Adipocyte (in vitro differentiated cells): ENCODE measurements around the gene RAD51C.
"Not testable (repeated sequence)": the region's sequence is repeated elsewhere in the genome, so short reads cannot be mapped to it uniquely, and the experiment has no call there.

ENCODE experiments used
- DNase-seq: peaks from one replicate; pipeline ENCODE4 v3.0.0-alpha.2; 2015; ENCODE audit warnings: low read depth
- H3K27me3 ChIP-seq: replicated peaks from 2 replicates; pipeline ENCODE4 v1.7.0; 2013; ENCODE audit warnings: mild to moderate bottlenecking, low read length, moderate library complexity; ENCODE audit not compliant: control insufficient read depth, insufficient read depth
- H3K36me3 ChIP-seq: 2 replicates; pipeline ENCODE4 v1.7.0; 2013; ENCODE audit warnings: low read length, mild to moderate bottlenecking, moderate library complexity; ENCODE audit not compliant: control insufficient read depth, insufficient read depth, severe bottlenecking
- H3K4me1 ChIP-seq: 2 replicates; pipeline ENCODE4 v1.7.0; 2013; ENCODE audit warnings: mild to moderate bottlenecking, low read length, moderate library complexity; ENCODE audit not compliant: control insufficient read depth, insufficient read depth
- H3K4me3 ChIP-seq: 2 replicates; pipeline ENCODE4 v1.7.0; 2013; ENCODE audit warnings: mild to moderate bottlenecking, low read length, moderate library complexity
- H3K9ac ChIP-seq: 2 replicates; pipeline ENCODE4 v1.7.0; 2013; ENCODE audit warnings: mild to moderate bottlenecking, low read length, moderate library complexity
- H3K9me3 ChIP-seq: 2 replicates; pipeline ENCODE4 v1.7.0; 2013; ENCODE audit warnings: mild to moderate bottlenecking, low read length, moderate library complexity; ENCODE audit not compliant: control insufficient read depth

RAD51C gene

GRCh38 chr17:58764373-58764772 is 72.0 kb downstream of the RAD51C start:
- no peaks in the 10 kb centered on the region for H3K4me1 ChIP-seq
- H3K9ac ChIP-seq: no peak overlapping the region
- peaks cover 25% of the 10 kb centered on the region for H3K27me3 ChIP-seq
- no peaks in the 10 kb centered on the region for H3K9me3 ChIP-seq
- no peak overlapping the region for H3K4me3 ChIP-seq
- no peak for DNase-seq
- no peaks in the 10 kb centered on the region for H3K36me3 ChIP-seq

- not testable (repeated sequence) for H3K27me3 ChIP-seq, H3K4me3 ChIP-seq, H3K36me3 ChIP-seq, H3K9ac ChIP-seq, H3K9me3 ChIP-seq, H3K4me1 ChIP-seq, DNase-seq
Observed at GRCh38 chr17:58778482-58778881, 86.1 kb downstream of the RAD51C start.

- no peak overlapping the region for H3K4me3 ChIP-seq
- no peak for DNase-seq
- H3K9me3 ChIP-seq: no peaks in the 10 kb centered on the region
Observed at GRCh38 chr17:58779446-58779845, 87.0 kb downstream of the RAD51C start.

GRCh38 chr17:58783380-58783779 is 91.0 kb downstream of the RAD51C start:
- DNase-seq: peak; percentile 15
- H3K27me3 ChIP-seq: no peaks in the 10 kb centered on the region
- H3K4me1 ChIP-seq: peaks cover 11% of the 10 kb centered on the region
- no peak overlapping the region for H3K4me3 ChIP-seq
- H3K9me3 ChIP-seq: no peaks in the 10 kb centered on the region
- H3K9ac ChIP-seq: no peak overlapping the region
- H3K36me3 ChIP-seq: no peaks in the 10 kb centered on the region

More at GRCh38 chr17:58779446-58779845, 87.0 kb downstream of the RAD51C start:
- Histone ChIP-seq H3K4me1 (no peaks in the 10 kb centered on the region), H3K36me3 (no peaks in the 10 kb centered on the region), H3K27me3 (no peaks in the 10 kb centered on the region), H3K9ac (no peak overlapping the region)

GRCh38 chr17:58785097-58785496 is 92.7 kb downstream of the RAD51C start:
- no peaks in the 10 kb centered on the region for H3K27me3 ChIP-seq
- H3K9me3 ChIP-seq: no peaks in the 10 kb centered on the region
- no peak overlapping the region for H3K4me3 ChIP-seq
- no peaks in the 10 kb centered on the region for H3K36me3 ChIP-seq
- DNase-seq: no peak
- peaks cover 11% of the 10 kb centered on the region for H3K4me1 ChIP-seq
- no peak overlapping the region for H3K9ac ChIP-seq
